Measurements from ENCODE around the gene C13orf42. TPM values are rescaled to one million over a fixed set of nuclear protein-coding genes. Genes with fewer than 3 reads are reported as not detected.
"Not testable (repeated sequence)": the region's sequence is repeated elsewhere in the genome, so short reads cannot be mapped to it uniquely, and the experiment has no call there.

Gene C13orf42
- total RNA-seq, 3 donors from 2014 or later = not detected

- H3K4me1 ChIP-seq = no peaks in the 10 kb centered on the region
- H3K27ac ChIP-seq = no peak overlapping the region
- no peaks in the 10 kb centered on the region for H3K27me3 ChIP-seq
- intact Hi-C loops (cut with DNase I; ENCODE audit: low total_unique reads) = no loop called here
- H3K36me3 ChIP-seq = no peaks in the 10 kb centered on the region
- no peak for DNase-seq (ENCODE audit: low spot score in 2 of 2)
- H3K9me3 ChIP-seq = no peaks in the 10 kb centered on the region
- H3K4me3 ChIP-seq = no peak overlapping the region
- TF ChIP-seq POLR2A (IDR thresholded peaks at IDR 0.05) (no peak), POLR2AphosphoS5 (IDR thresholded peaks at IDR 0.05) (no peak), CTCF (IDR thresholded peaks at IDR 0.05) (no peak)
Observed at GRCh38 chr13:51093574-51093973, 17.5 kb downstream of the C13orf42 start.

- H3K36me3 ChIP-seq = no peaks in the 10 kb centered on the region
- intact Hi-C loops (cut with DNase I; ENCODE audit: low total_unique reads) = no loop called here
- no peak overlapping the region for H3K4me3 ChIP-seq
- TF ChIP-seq POLR2A (IDR thresholded peaks at IDR 0.05) = no peak
- no peak for TF ChIP-seq POLR2AphosphoS5 (IDR thresholded peaks at IDR 0.05)
- no peak for TF ChIP-seq CTCF (IDR thresholded peaks at IDR 0.05)
- no peak overlapping the region for H3K27ac ChIP-seq
- H3K9me3 ChIP-seq = no peaks in the 10 kb centered on the region
- H3K27me3 ChIP-seq = no peaks in the 10 kb centered on the region
- no peak for DNase-seq (ENCODE audit: low spot score in 2 of 2)
- H3K4me1 ChIP-seq = no peaks in the 10 kb centered on the region
Observed at GRCh38 chr13:51091839-51092238, 19.2 kb downstream of the C13orf42 start.

- Histone ChIP-seq H3K4me1 (no peaks in the 10 kb centered on the region), H3K27me3 (no peaks in the 10 kb centered on the region), H3K27ac (no peak overlapping the region), H3K4me3 (no peak overlapping the region), H3K9me3 (no peaks in the 10 kb centered on the region), H3K36me3 (no peaks in the 10 kb centered on the region)
- intact Hi-C loops (cut with DNase I; ENCODE audit: low total_unique reads) = no loop called here
- no peak for DNase-seq (ENCODE audit: low spot score in 2 of 2)
- TF ChIP-seq POLR2AphosphoS5 (IDR thresholded peaks at IDR 0.05) (no peak), CTCF (IDR thresholded peaks at IDR 0.05) (no peak), POLR2A (IDR thresholded peaks at IDR 0.05) (no peak)
Observed at GRCh38 chr13:51083706-51084105, 27.4 kb downstream of the C13orf42 start.

GRCh38 chr13:51080478-51081065 lies 30.5 kb downstream of the C13orf42 start:
- intact Hi-C loops (cut with DNase I; ENCODE audit: low total_unique reads); H3K9me3 ChIP-seq; H3K27ac ChIP-seq; H3K4me1 ChIP-seq; H3K27me3 ChIP-seq; DNase-seq (ENCODE audit: low spot score in 2 of 2); H3K4me3 ChIP-seq; H3K36me3 ChIP-seq: not testable (repeated sequence)

GRCh38 chr13:51071493-51071892 lies 39.6 kb downstream of the C13orf42 start:
- no peak overlapping the region for H3K27ac ChIP-seq
- no peak overlapping the region for H3K4me3 ChIP-seq
- TF ChIP-seq POLR2A (IDR thresholded peaks at IDR 0.05) (no peak), POLR2AphosphoS5 (IDR thresholded peaks at IDR 0.05) (no peak), CTCF (IDR thresholded peaks at IDR 0.05) (no peak)
- no peak for DNase-seq (ENCODE audit: low spot score in 2 of 2)
- no peaks in the 10 kb centered on the region for H3K36me3 ChIP-seq
- H3K27me3 ChIP-seq = peaks cover 0 to 9% of the 10 kb centered on the region in 2 donors
- intact Hi-C loops (cut with DNase I; ENCODE audit: low total_unique reads) = no loop called here
- no peaks in the 10 kb centered on the region for H3K4me1 ChIP-seq
- H3K9me3 ChIP-seq = no peaks in the 10 kb centered on the region
